Left ventricle myocardium inferior (tissue), 1 donor: Measurements from ENCODE around the gene GPR39. TPM values are rescaled to one million over a fixed set of nuclear protein-coding genes. Genes with fewer than 3 reads are reported as not detected.

Source experiments
- DNase-seq: peaks from one replicate; pipeline ENCODE4 v3.0.0-alpha.2; 2020
- H3K27ac ChIP-seq: fragments of 200-600 bp; replicated peaks from 2 replicates; pipeline ENCODE4 v1.8.0; 2021
- H3K27me3 ChIP-seq: fragments of 200-600 bp; 2 replicates; pipeline ENCODE4 v1.8.0; 2021; ENCODE audit warnings: low read depth
- H3K36me3 ChIP-seq: fragments of 200-600 bp; 2 replicates; pipeline ENCODE4 v1.8.0; 2021
- H3K4me1 ChIP-seq: fragments of 200-600 bp; 2 replicates; pipeline ENCODE4 v1.8.0; 2021
- H3K4me3 ChIP-seq: fragments of 200-600 bp; 2 replicates; pipeline ENCODE4 v1.8.0; 2021; ENCODE audit warnings: mild to moderate bottlenecking, moderate library complexity
- H3K9me3 ChIP-seq: fragments of 200-600 bp; replicated peaks from 2 replicates; pipeline ENCODE4 v1.8.0; 2021
- intact Hi-C: fragments of 100-400 bp; cut with micrococcal nuclease; formaldehyde crosslinking; loops from one replicate; pipeline ENCODE4 v1.11.0; 2022
- total RNA-seq: library from RNA; stranded (reverse); fragmentation: NEBNext Ultra II Directional; extraction: Animal tissue kit (Norgen Biotek cat#: 25700); gene quantifications from one replicate; pipeline ENCODE4 v1.2.1, GENCODE V29; 2021
- TF ChIP-seq, protein P1 (sequence below): fragments of 200-600 bp; IDR thresholded peaks from 2 replicates; pipeline ENCODE4 v1.8.0; 2021; ENCODE audit warnings: antibody characterized with exemption, mild to moderate bottlenecking, borderline replicate concordance
- donor health status: DM: no; HTN: yes; CAD: no; lungs with severe emphysema.

GPR39 gene
- total RNA-seq, 1 donor from 2014 or later, result not detected

GRCh38 chr2:132598536-132598935 is 181.9 kb downstream of the GPR39 start:
- Histone ChIP-seq H3K27ac (no peak overlapping the region), H3K36me3 (no peaks in the 10 kb centered on the region), H3K4me1 (no peaks in the 10 kb centered on the region), H3K27me3 (peaks cover 68% of the 10 kb centered on the region), H3K9me3 (peaks cover 7% of the 10 kb centered on the region), H3K4me3 (no peak overlapping the region)
- TF ChIP-seq, protein P1, sequence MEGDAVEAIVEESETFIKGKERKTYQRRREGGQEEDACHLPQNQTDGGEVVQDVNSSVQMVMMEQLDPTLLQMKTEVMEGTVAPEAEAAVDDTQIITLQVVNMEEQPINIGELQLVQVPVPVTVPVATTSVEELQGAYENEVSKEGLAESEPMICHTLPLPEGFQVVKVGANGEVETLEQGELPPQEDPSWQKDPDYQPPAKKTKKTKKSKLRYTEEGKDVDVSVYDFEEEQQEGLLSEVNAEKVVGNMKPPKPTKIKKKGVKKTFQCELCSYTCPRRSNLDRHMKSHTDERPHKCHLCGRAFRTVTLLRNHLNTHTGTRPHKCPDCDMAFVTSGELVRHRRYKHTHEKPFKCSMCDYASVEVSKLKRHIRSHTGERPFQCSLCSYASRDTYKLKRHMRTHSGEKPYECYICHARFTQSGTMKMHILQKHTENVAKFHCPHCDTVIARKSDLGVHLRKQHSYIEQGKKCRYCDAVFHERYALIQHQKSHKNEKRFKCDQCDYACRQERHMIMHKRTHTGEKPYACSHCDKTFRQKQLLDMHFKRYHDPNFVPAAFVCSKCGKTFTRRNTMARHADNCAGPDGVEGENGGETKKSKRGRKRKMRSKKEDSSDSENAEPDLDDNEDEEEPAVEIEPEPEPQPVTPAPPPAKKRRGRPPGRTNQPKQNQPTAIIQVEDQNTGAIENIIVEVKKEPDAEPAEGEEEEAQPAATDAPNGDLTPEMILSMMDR, result no peak
- intact Hi-C loops, result no loop called here
- DNase-seq, result no peak

DNA sequence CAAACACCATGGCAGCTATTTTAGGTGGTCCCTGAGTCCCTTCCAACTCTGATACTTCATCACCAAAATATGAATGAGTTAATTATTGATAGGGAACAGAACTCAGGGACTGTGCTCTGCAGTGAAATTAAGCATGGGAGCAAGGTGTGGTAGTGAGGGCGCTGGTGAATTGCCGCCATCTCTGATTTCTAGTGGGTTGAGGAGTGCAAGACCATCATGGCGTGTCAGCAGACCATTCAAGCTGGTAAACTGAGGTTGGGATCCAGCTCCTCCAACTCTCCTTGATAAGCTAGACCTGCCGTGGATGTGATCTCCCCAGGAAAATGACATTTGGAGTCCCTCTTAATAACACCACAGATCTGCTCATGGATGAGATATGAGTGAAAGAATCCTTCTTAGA is 183.0 kb downstream of the GPR39 start:
- Histone ChIP-seq H3K27me3 (peaks cover 61% of the 10 kb centered on the region), H3K27ac (no peak overlapping the region), H3K4me1 (no peaks in the 10 kb centered on the region), H3K4me3 (no peak overlapping the region), H3K9me3 (peaks cover 7% of the 10 kb centered on the region), H3K36me3 (no peaks in the 10 kb centered on the region)
- intact Hi-C loops, result no loop called here
- no peak for DNase-seq
- TF ChIP-seq, protein P1, result no peak

- Histone ChIP-seq H3K36me3 (no peaks in the 10 kb centered on the region), H3K4me1 (no peaks in the 10 kb centered on the region), H3K27me3 (peaks cover 36% of the 10 kb centered on the region), H3K9me3 (no peaks in the 10 kb centered on the region), H3K27ac (no peak overlapping the region), H3K4me3 (no peak overlapping the region)
- TF ChIP-seq, protein P1, result no peak
- no peak for DNase-seq
- intact Hi-C loops, result no loop called here
Observed at GRCh38 chr2:132604561-132604960, 188.0 kb downstream of the GPR39 start.

DNA sequence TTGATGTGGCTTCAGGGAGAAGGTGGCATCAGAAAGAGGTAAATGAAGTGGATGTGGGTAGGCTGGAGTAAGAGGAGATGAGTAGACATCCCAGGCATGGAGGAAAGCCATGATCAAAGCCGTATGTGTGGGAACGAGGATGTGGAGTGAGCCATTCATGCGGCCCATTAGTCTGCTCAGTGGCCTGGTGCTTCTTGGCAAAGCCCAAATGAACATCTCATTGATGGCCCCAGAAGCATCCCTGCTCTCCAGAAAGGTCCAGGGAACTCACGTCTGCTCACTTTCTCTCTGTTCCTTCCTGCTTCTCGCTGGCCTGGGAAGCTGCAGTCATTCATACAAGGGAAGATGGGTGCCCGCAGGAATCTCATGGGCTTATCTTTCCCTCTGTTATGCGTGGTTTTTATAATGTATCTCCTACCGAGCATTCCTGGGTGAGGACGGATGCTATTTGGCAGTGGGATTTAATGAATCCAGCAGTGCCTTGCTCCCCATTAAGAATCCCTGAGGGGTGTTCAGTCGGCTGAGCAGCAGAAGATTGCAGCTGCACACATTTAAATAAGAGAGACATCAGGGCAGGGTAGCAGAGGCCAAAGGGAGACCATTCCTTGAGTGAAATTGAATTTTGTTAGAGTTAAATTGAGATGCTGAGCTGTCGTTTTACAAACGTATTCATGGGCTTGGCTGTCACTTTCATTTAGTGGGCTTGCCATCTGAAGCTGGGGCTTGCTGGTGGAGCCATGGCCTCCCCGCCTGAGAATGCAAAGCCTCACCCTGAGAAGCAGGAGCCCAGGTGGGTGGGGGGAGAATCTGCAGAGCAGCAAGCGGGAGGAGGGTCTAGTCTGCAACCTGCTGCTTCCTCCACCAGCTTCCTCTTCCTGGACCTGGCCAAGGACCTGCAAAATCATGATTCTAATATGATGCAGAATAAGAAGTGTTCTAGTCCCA is 188.9 kb downstream of the GPR39 start:
- TF ChIP-seq, protein P1, result no peak
- DNase-seq, result no peak
- Histone ChIP-seq H3K27me3 (peaks cover 27% of the 10 kb centered on the region), H3K36me3 (no peaks in the 10 kb centered on the region), H3K27ac (no peak overlapping the region), H3K9me3 (no peaks in the 10 kb centered on the region), H3K4me1 (no peaks in the 10 kb centered on the region), H3K4me3 (no peak overlapping the region)
- intact Hi-C loops, result no loop called here

DNA sequence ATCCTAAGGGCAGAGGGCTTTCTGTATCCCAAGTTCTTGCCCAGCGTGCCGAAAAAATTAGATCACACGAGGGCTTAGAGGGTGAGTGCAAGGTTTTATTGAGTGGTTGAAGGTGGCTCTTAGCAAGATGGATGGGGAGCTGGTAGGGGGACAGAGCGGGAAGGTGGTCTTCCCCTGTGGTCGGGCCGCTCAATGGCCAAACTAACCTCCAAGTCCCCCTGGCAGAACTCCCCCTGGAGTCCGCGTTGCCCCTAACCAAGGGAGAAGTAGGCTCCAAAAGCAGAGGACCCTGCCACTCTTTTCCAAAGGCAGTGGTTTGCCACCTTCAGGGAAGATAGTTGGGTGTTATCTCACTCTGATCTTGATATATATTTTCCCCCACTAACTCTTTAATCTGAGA is 190.0 kb downstream of the GPR39 start:
- no peak overlapping the region for H3K4me3 ChIP-seq
- TF ChIP-seq, protein P1, result no peak
- H3K36me3 ChIP-seq, result no peaks in the 10 kb centered on the region
- H3K27me3 ChIP-seq, result peaks cover 21% of the 10 kb centered on the region
- no peaks in the 10 kb centered on the region for H3K4me1 ChIP-seq
- no peaks in the 10 kb centered on the region for H3K9me3 ChIP-seq
- intact Hi-C loops, result no loop called here
- no peak for DNase-seq
- no peak overlapping the region for H3K27ac ChIP-seq
